ENCODE data around the gene CACNA1G.
A peak's percentile ranks its signal among the peaks of the same experiment; 100 is the strongest.

DNA sequence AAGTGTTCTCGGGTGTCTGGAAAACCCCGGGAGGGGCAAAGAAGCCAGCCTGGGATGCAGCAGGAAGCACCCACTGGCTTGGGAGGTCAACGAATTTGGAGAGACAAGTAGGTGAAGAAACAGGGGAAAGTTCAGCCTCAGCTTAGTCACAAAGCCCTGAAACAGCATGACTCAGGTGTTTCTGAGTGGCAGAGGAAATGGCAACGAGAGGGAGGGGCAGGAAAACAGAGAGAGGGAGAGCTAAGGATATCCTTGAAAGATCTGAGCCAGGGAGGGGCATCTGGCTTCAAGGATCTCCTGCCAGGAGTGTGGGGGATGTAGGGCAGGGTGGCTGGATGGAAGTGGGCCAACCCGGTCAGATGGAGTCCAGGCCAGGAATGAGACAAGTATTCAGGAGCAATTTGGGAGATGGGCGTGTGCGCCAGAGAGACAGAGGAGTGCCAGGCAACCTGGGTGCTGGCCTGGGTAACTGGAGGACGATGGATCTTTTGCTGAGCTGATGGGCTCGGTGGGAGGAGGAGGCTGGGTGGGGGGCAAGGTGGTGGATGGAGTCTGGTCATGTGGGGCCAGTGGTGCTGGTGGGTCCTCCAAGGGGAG, 101.4 kb downstream of the CACNA1G start:
- TF ChIP-seq EZH2 (IDR thresholded peaks at IDR 0.05; ENCODE audit: borderline replicate concordance, low read depth, low read length, severe bottlenecking) (no peak), POLR2A (IDR thresholded peaks at IDR 0.05; ENCODE audit: low read depth, low read length) (no peak), POLR2AphosphoS5 (IDR thresholded peaks at IDR 0.05; ENCODE audit: insufficient read depth, low read depth, low read length) (peak; percentile 79), JUN (IDR thresholded peaks at IDR 0.05; ENCODE audit: borderline replicate concordance, insufficient read depth, insufficient read length, low read depth) (peak; percentile 39), MYC (IDR thresholded peaks at IDR 0.05; ENCODE audit: low read depth, low read length) (no peak)
- TF ChIP-seq, protein P1, sequence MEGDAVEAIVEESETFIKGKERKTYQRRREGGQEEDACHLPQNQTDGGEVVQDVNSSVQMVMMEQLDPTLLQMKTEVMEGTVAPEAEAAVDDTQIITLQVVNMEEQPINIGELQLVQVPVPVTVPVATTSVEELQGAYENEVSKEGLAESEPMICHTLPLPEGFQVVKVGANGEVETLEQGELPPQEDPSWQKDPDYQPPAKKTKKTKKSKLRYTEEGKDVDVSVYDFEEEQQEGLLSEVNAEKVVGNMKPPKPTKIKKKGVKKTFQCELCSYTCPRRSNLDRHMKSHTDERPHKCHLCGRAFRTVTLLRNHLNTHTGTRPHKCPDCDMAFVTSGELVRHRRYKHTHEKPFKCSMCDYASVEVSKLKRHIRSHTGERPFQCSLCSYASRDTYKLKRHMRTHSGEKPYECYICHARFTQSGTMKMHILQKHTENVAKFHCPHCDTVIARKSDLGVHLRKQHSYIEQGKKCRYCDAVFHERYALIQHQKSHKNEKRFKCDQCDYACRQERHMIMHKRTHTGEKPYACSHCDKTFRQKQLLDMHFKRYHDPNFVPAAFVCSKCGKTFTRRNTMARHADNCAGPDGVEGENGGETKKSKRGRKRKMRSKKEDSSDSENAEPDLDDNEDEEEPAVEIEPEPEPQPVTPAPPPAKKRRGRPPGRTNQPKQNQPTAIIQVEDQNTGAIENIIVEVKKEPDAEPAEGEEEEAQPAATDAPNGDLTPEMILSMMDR (IDR thresholded peaks at IDR 0.05; ENCODE audit: extremely low read depth in 1 of 2, insufficient read depth in 1 of 2, low read depth in 1 of 2, low read length in 2 of 2) = no peak
- TF ChIP-seq, protein P2, sequence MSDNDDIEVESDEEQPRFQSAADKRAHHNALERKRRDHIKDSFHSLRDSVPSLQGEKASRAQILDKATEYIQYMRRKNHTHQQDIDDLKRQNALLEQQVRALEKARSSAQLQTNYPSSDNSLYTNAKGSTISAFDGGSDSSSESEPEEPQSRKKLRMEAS (IDR thresholded peaks at IDR 0.05; ENCODE audit: insufficient read depth, insufficient read length) = no peak

Data from endothelial cell of umbilical vein (primary cell).